ENCODE measurements around the gene ADH1C.
"Not testable (repeated sequence)": the region's sequence is repeated elsewhere in the genome, so short reads cannot be mapped to it uniquely, and the experiment has no call there.

Gene ADH1C

DNA sequence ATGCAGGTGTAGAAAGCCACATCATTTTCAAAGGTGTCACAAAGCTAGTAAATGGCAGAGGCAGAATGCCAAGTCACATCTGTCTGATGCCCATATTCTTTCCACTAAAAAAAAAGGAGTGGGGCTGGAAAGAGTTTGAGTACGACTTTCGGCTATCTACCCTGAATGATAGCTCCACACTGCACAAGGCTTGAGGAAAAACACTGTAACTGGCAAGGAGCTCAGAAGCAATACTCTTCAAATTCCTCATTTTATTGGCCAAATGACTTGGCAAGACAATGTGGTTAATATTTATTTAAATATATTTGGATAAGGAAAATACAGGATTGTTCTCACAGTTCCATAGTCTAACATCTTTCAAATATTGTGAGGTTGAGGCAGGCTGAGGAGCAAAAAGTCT lies 5.4 kb upstream of the ADH1C start:
- no peak for DNase-seq (ENCODE audit: low spot score)

- DNase-seq (ENCODE audit: low spot score): no peak
Observed at GRCh38 chr4:99356992-99357391, 4.4 kb upstream of the ADH1C start.

DNA sequence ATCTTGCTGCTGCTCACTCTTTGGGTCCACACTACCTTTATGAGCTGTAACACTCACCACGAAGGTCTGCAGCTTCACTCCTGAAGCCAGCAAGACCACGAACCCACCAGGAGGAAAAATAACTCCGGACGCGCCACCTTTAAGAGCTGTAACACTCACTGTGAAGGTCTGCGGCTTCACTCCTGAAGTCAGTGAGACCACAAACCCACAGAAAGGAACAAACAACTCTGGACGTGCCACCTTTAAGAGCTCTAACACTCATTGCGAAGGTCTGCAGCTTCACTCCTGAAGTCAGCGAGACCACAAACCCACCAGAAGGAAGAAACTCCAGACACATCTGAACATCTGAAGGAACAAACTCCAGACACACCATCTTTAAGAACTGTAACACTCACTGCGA lies 3.6 kb upstream of the ADH1C start:
- DNase-seq (ENCODE audit: low spot score): not testable (repeated sequence)

GRCh38 chr4:99351487-99351886 lies 1.1 kb downstream of the ADH1C start:
- DNase-seq (ENCODE audit: low spot score): no peak

DNA sequence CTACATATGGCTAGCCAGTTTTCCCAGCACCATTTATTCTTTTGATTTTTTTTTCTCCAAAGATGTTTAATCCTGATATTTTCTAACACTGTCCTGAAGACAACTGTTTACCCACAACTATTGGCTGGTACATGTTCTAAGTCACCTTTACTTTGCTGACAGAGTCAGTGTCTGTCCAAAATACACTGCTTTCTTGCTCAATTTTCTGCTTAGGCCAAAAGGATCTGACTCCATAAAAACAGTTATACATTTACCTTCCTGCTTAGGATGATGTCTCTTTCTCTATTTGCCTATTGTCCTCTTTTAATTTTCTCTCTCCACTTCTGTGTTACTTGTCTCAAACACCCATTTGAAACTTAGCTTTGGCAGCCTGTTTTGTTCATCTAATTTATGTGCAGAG lies 3.2 kb downstream of the ADH1C start:
- no peak for DNase-seq (ENCODE audit: low spot score)

DNA sequence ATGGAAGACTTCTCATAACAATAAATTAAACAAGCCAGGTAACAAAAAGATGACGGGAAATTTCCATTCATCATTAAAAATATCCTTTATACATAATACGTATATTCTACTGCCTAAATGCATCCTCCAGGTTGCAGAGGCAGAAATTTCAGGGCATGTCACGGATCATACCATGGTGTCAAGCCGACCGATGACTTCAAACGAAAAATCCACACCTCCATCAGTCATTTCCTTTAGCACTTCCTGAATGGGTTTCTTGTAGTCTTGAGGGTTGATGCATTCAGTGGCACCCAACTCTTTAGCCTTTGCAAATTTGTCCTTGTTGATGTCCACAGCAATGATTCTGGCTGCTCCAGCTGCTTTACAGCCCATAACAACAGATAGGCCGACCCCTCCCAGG lies 9.9 kb downstream of the ADH1C start:
- not testable (repeated sequence) for DNase-seq (ENCODE audit: low spot score)

DNA sequence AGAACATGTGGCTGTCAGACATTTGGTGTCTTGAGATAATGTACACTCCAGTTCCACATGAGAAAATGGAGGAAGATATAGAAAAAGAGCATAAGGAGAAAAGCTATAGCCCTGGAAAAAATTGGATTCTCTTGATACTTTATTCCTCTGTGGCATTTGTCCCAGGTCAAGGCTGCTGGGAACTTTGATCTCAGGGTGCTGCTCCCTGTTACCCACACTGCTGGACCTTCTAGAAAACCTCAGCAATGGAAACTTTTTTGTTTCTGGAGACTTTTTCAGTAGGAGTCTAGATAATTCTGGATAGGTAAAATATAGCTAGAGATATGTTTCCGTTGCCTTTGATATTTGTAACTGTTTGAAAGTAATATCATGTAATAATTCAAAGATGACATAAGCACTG lies 11.1 kb downstream of the ADH1C start:
- no peak for DNase-seq (ENCODE audit: low spot score)

- no peak for DNase-seq (ENCODE audit: low spot score)
Observed at GRCh38 chr4:99339172-99339571, 13.4 kb downstream of the ADH1C start.

DNA sequence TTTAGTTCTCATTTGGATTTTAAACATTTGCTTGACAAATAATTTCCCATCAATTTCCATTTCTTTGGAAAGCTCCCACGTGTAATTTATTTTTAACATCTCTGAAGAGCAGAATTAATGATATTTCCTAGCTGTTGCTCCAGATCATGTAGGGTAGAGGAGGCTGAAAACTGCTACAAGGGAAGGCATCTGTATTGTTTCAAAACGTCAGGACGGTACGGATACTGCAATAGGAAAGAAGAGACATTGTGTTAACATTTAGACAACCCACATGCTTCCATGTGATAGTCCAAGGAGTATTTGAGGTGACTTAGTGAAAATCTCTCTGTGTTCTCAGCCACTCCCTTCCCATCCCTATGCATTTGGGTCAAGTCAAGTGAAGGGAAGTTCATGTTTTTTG lies 16.0 kb downstream of the ADH1C start:
- DNase-seq (ENCODE audit: low spot score): no peak

DNA sequence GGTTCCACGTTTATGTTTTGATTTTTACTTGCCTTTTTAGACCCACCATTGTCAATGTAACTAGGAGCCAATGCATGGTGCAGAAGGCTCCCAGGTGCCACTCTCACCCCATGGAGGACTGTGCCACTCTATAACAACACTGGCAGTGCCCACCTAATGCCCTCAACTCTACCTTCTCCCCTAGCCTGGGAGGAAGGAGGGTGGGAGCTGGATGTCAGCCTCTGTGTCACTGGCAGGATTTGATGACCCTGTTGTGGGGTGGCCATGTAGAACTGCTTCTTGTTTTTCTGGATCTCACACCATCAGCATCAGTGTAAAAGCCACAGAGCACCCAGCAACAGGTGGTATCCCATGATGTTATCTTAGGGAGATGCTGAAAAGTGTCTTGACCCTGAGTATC lies 17.7 kb downstream of the ADH1C start:
- DNase-seq (ENCODE audit: low spot score): no peak

GRCh38 chr4:99330648-99331047 lies 21.9 kb downstream of the ADH1C start:
- DNase-seq (ENCODE audit: low spot score): no peak

DNA sequence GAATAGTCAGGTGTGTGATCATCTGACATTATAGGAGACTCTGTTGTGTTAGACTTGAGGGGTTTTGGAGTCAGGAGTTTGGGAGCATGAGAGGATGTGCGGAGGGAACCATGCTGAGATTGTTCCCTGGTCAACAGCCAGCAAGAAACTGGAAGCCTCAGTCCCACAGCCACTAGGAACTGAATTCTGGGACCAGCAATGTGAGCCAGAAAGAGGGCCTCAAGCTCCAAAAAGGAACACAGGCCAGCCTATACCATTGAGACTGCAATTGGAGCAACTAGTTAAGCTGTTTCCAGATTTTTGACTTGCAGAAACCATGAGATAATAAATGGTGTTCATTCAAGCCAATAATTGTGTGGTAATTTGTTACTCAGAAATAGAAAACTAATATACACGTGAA lies 22.7 kb downstream of the ADH1C start:
- DNase-seq (ENCODE audit: low spot score): no peak

DNA sequence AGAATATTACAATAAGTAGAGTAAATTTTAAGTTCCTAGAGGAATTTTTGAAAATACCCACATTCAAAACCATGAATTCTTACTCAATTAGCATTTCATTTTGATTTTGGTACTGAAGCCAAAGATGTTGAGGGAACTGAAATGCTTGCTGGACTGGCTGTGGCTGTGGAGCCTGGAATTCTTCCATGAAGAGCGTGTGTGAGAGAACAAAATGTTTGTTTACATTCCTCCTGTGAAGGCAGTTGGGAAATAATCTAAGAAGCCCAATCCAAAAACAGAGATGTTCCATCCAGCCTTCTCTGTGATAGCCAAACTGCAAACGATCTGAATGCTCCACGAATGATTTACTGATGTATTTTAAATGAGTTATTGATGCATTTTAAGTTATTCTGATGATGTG lies 27.6 kb downstream of the ADH1C start:
- DNase-seq (ENCODE audit: low spot score): peak; percentile 77

- DNase-seq (ENCODE audit: low spot score): no peak
Observed at GRCh38 chr4:99324361-99324760, 28.2 kb downstream of the ADH1C start.

DNA sequence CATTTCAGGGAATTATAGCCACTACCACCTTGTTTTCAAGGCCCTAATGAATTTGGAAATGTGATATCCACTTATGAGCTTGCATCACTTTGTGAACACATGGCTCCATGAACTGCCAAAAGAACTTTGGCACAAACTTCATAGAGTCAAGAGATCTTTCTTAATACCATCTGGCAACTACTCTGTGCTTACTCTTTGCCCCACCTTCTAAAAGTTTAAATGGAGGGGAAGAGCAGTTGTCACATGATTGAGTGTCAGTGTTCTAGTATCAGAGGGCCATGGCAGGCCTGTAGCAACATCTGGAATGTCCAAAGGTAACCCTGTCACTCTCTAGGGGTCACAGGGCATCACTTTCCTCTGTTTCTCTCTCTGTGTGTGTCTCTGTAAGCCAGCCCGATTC lies 28.8 kb downstream of the ADH1C start:
- no peak for DNase-seq (ENCODE audit: low spot score)

GRCh38 chr4:99321241-99322191 lies 31.0 kb downstream of the ADH1C start, which contains the start of gene ADH1B:
Gene ADH1B (minus strand): TSS chr4:99321401. CDS start chr4:99321331, 70 bp downstream.
- DNase-seq (ENCODE audit: low spot score): no peak

GRCh38 chr4:99317811-99318210 lies 34.7 kb downstream of the ADH1C start:
- not testable (repeated sequence) for DNase-seq (ENCODE audit: low spot score)

DNA sequence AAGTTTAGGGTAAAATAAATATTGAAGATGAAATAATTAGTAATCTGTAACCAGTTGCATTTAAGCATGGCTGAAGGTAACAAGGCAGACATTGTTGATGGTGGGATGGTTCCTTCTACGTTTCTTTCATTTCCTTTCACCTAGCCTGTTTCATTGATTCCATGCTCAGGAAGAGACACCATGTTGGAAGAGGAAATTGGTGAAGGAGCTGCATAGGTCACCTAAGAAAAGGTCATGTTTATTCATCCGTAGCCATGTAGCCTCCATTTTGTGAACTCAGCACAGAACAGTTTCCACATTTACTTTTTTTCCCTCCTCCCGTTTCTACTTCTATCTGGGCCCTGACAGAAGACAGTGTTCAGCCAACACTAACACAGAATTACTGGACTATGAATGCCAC lies 35.2 kb downstream of the ADH1C start:
- DNase-seq (ENCODE audit: low spot score): no peak

DNA sequence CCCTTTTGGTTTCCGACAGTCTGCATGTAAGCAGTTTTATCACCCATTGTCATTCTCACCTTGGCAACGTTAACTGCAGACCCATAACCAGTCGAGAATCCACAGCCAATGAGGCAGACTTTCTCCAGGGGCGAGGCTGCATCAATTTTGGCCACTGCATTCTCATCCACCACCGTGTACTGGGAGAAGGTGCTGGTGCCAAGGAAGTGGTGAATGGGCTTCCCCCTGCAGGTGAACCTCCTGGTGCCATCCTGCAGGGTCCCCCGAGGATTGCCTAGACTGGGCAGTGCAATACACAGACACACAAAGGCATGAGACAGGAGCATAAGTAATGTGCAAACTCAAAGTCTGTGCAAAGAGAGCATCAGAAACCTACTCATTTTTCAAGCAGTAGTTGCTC lies 36.7 kb downstream of the ADH1C start:
- DNase-seq (ENCODE audit: low spot score): no peak

DNA sequence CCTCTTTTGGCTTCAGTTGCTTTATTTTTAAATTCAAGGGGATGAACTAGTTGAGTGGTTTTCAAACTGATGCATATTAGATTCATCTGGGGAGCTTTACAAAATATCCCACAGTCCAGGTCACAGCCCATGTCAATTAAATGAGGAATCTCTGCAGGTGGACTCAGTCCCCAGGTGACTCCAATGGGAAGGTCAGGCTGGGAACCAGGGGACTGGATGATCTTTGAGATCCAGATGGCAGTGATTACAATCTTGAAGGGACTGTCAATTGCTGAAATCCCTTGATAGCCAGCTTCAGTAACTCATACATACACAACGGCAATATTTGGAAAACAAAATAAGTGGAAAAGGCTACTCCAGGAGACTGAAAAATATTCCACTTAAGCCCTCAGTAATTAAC lies 38.3 kb downstream of the ADH1C start:
- no peak for DNase-seq (ENCODE audit: low spot score)

GRCh38 chr4:99310389-99310788 lies 42.2 kb downstream of the ADH1C start:
- DNase-seq (ENCODE audit: low spot score): no peak

- no peak for DNase-seq (ENCODE audit: low spot score)
Observed at GRCh38 chr4:99305638-99306400, 46.7 kb downstream of the ADH1C start.
